ENCODE data around the gene PCDHB12. TPM values are rescaled to one million over a fixed set of nuclear protein-coding genes. Genes with fewer than 3 reads are reported as not detected.
"Not testable (repeated sequence)": the region's sequence is repeated elsewhere in the genome, so short reads cannot be mapped to it uniquely, and the experiment has no call there.

The PCDHB12 gene
- total RNA-seq: not detected in 2 replicates

- intact Hi-C loops (cut with micrococcal nuclease): no loop called here
These were observed at the start of gene PCDHB12 for GRCh38 chr5:141208478-141208877. Gene PCDHB12, plus strand, starts transcription at chr5:141208719. Its CDS starts 189 bp downstream, at chr5:141208908.

GRCh38 chr5:141172381-141173204 lies 35.9 kb upstream of the PCDHB12 start, which contains the start of gene PCDHB7:
Gene PCDHB7, plus strand, starts transcription at chr5:141172644. Its CDS starts 192 bp downstream, at chr5:141172836.
- intact Hi-C loops (cut with micrococcal nuclease): no loop called here

GRCh38 chr5:141174291-141175104 lies 34.0 kb upstream of the PCDHB12 start:
- intact Hi-C loops (cut with micrococcal nuclease): not testable (repeated sequence)

GRCh38 chr5:141175933-141176332 lies 32.6 kb upstream of the PCDHB12 start:
- intact Hi-C loops (cut with micrococcal nuclease): no loop called here

GRCh38 chr5:141177577-141178191 lies 30.8 kb upstream of the PCDHB12 start, which contains the start of gene PCDHB8:
Gene PCDHB8, plus strand, starts transcription at chr5:141177790. Its CDS starts 245 bp downstream, at chr5:141178035.
- intact Hi-C loops (cut with micrococcal nuclease): not testable (repeated sequence)

GRCh38 chr5:141179371-141179770 lies 29.1 kb upstream of the PCDHB12 start:
- intact Hi-C loops (cut with micrococcal nuclease): not testable (repeated sequence)

GRCh38 chr5:141179876-141180275 lies 28.6 kb upstream of the PCDHB12 start:
- intact Hi-C loops (cut with micrococcal nuclease): not testable (repeated sequence)

- intact Hi-C loops (cut with micrococcal nuclease): no loop called here
These were observed 28.2 kb upstream of the PCDHB12 start for GRCh38 chr5:141180313-141180712.

- intact Hi-C loops (cut with micrococcal nuclease): no loop called here
These were observed 26.3 kb upstream of the PCDHB12 start, which contains the start of gene PCDHB16 for GRCh38 chr5:141182248-141182647. Gene PCDHB16, plus strand, starts transcription at chr5:141182387. Its CDS starts 173 bp downstream, at chr5:141182560.

GRCh38 chr5:141184117-141184855 lies 24.2 kb upstream of the PCDHB12 start:
- intact Hi-C loops (cut with micrococcal nuclease): not testable (repeated sequence)

- intact Hi-C loops (cut with micrococcal nuclease): no loop called here
These were observed 21.5 kb upstream of the PCDHB12 start, which contains the start of gene PCDHB9 for GRCh38 chr5:141186897-141187512. Gene PCDHB9, plus strand, starts transcription at chr5:141187161. Its CDS starts 158 bp downstream, at chr5:141187319.

GRCh38 chr5:141188682-141189081 lies 19.8 kb upstream of the PCDHB12 start:
- intact Hi-C loops (cut with micrococcal nuclease): not testable (repeated sequence)

GRCh38 chr5:141189131-141189530 lies 19.4 kb upstream of the PCDHB12 start:
- intact Hi-C loops (cut with micrococcal nuclease): not testable (repeated sequence)

GRCh38 chr5:141192110-141192725 lies 16.3 kb upstream of the PCDHB12 start, which contains the start of gene PCDHB10:
Gene PCDHB10, plus strand, starts transcription at chr5:141192353. Its CDS starts 200 bp downstream, at chr5:141192553.
- intact Hi-C loops (cut with micrococcal nuclease): no loop called here

GRCh38 chr5:141194332-141194731 lies 14.2 kb upstream of the PCDHB12 start:
- intact Hi-C loops (cut with micrococcal nuclease): not testable (repeated sequence)

- intact Hi-C loops (cut with micrococcal nuclease): no loop called here
These were observed 12.2 kb upstream of the PCDHB12 start for GRCh38 chr5:141196363-141196762.

- intact Hi-C loops (cut with micrococcal nuclease): no loop called here
These were observed 8.9 kb upstream of the PCDHB12 start, which contains the start of gene PCDHB11 for GRCh38 chr5:141199359-141200235. Gene PCDHB11, plus strand, starts transcription at chr5:141199627. Its CDS starts 148 bp downstream, at chr5:141199775.

- intact Hi-C loops (cut with micrococcal nuclease): not testable (repeated sequence)
These were observed 7.4 kb upstream of the PCDHB12 start for GRCh38 chr5:141201126-141201525.
